Breast epithelium (tissue), 3 donors: Measurements from ENCODE around the gene SLC49A4.

Experiments used
- POLR2AphosphoS5 ChIP-seq, 3 donors: sonication (generic); formaldehyde crosslinking; IDR thresholded peaks; one replicate each; pipeline ENCODE4 v1.6.1; 2017; ENCODE audit warnings: antibody characterized with exemption in 3 of 3
- TF ChIP-seq, protein P1 (sequence below), 3 donors: fragments of 450-650 bp; IDR thresholded peaks; one replicate each; pipeline ENCODE4 v1.5.1; 2016 to 2017; ENCODE audit warnings: antibody characterized with exemption in 3 of 3, mild to moderate bottlenecking in 3 of 3, moderate library complexity in 3 of 3

- TF ChIP-seq, protein P1, sequence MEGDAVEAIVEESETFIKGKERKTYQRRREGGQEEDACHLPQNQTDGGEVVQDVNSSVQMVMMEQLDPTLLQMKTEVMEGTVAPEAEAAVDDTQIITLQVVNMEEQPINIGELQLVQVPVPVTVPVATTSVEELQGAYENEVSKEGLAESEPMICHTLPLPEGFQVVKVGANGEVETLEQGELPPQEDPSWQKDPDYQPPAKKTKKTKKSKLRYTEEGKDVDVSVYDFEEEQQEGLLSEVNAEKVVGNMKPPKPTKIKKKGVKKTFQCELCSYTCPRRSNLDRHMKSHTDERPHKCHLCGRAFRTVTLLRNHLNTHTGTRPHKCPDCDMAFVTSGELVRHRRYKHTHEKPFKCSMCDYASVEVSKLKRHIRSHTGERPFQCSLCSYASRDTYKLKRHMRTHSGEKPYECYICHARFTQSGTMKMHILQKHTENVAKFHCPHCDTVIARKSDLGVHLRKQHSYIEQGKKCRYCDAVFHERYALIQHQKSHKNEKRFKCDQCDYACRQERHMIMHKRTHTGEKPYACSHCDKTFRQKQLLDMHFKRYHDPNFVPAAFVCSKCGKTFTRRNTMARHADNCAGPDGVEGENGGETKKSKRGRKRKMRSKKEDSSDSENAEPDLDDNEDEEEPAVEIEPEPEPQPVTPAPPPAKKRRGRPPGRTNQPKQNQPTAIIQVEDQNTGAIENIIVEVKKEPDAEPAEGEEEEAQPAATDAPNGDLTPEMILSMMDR (IDR thresholded peaks at IDR 0.05) = no peak
- TF ChIP-seq POLR2AphosphoS5 (IDR thresholded peaks at IDR 0.05) = no peak
Measured at GRCh38 chr3:122795674-122796195, 866 bp downstream of the SLC49A4 start.
